ENCODE data around the gene SETD5.

Gene SETD5

GRCh38 chr3:9397332-9397905 is at the start of gene SETD5:
Gene SETD5 (plus strand): TSS chr3:9397615. CDS start chr3:9428939, 31,324 bp downstream.
- DNase-seq (ENCODE audit: extremely low read depth in 1 of 2, low read depth in 1 of 2) = peak; percentile 97 to 100

GRCh38 chr3:9347887-9348286 is 49.5 kb upstream of the SETD5 start:
- no peak for DNase-seq (ENCODE audit: extremely low read depth in 1 of 2, low read depth in 1 of 2)

GRCh38 chr3:9349321-9350117 is 47.9 kb upstream of the SETD5 start:
- DNase-seq (ENCODE audit: extremely low read depth in 1 of 2, low read depth in 1 of 2) = no peak

- no peak for DNase-seq (ENCODE audit: extremely low read depth in 1 of 2, low read depth in 1 of 2)
Measured at GRCh38 chr3:9351709-9352126, 45.7 kb upstream of the SETD5 start.

- peak; percentile 14 to 38 for DNase-seq (ENCODE audit: extremely low read depth in 1 of 2, low read depth in 1 of 2)
Measured at GRCh38 chr3:9352917-9353752, 44.3 kb upstream of the SETD5 start.

GRCh38 chr3:9361691-9362388 is 35.6 kb upstream of the SETD5 start:
- no peak for DNase-seq (ENCODE audit: extremely low read depth in 1 of 2, low read depth in 1 of 2)

GRCh38 chr3:9362731-9363530 is 34.5 kb upstream of the SETD5 start, which contains the start of gene THUMPD3:
Gene THUMPD3 (plus strand): TSS chr3:9363054. CDS start chr3:9365069, 2,015 bp downstream.
- peak; percentile 70 to 89 for DNase-seq (ENCODE audit: extremely low read depth in 1 of 2, low read depth in 1 of 2)

GRCh38 chr3:9369508-9369907 is 27.9 kb upstream of the SETD5 start:
- no peak for DNase-seq (ENCODE audit: extremely low read depth in 1 of 2, low read depth in 1 of 2)

GRCh38 chr3:9373465-9373864 is 23.9 kb upstream of the SETD5 start:
- DNase-seq (ENCODE audit: extremely low read depth in 1 of 2, low read depth in 1 of 2) = no peak

GRCh38 chr3:9377981-9378380 is 19.4 kb upstream of the SETD5 start:
- no peak for DNase-seq (ENCODE audit: extremely low read depth in 1 of 2, low read depth in 1 of 2)

- no peak for DNase-seq (ENCODE audit: extremely low read depth in 1 of 2, low read depth in 1 of 2)
Measured at GRCh38 chr3:9379327-9379726, 18.1 kb upstream of the SETD5 start.

- no peak for DNase-seq (ENCODE audit: extremely low read depth in 1 of 2, low read depth in 1 of 2)
Measured at GRCh38 chr3:9380014-9380413, 17.4 kb upstream of the SETD5 start.

- DNase-seq (ENCODE audit: extremely low read depth in 1 of 2, low read depth in 1 of 2) = no peak
Measured at GRCh38 chr3:9384141-9384828, 13.1 kb upstream of the SETD5 start.

- no peak for DNase-seq (ENCODE audit: extremely low read depth in 1 of 2, low read depth in 1 of 2)
Measured at GRCh38 chr3:9385187-9386077, 12.0 kb upstream of the SETD5 start.

- DNase-seq (ENCODE audit: extremely low read depth in 1 of 2, low read depth in 1 of 2) = no peak
Measured at GRCh38 chr3:9386078-9386459, 11.3 kb upstream of the SETD5 start.

GRCh38 chr3:9386501-9387321 is 10.7 kb upstream of the SETD5 start:
- DNase-seq (ENCODE audit: extremely low read depth in 1 of 2, low read depth in 1 of 2) = no peak

GRCh38 chr3:9387322-9387655 is 10.1 kb upstream of the SETD5 start:
- DNase-seq (ENCODE audit: extremely low read depth in 1 of 2, low read depth in 1 of 2) = no peak

- no peak for DNase-seq (ENCODE audit: extremely low read depth in 1 of 2, low read depth in 1 of 2)
Measured at GRCh38 chr3:9388142-9388541, 9.3 kb upstream of the SETD5 start.

Measured in activated CD8-positive, alpha-beta memory T cell treated with anti-CD3 and anti-CD28 coated beads for 1 hour (primary cell).